Astrocyte (in vitro differentiated cells and primary cell): ENCODE data around the gene BUB1.

Experiments used
- EZH2 ChIP-seq: IDR thresholded peaks from 2 replicates; pipeline ENCODE4 v1.6.1; 2012; ENCODE audit warnings: mild to moderate bottlenecking, low read length, inconsistent platforms; ENCODE audit not compliant: insufficient read depth
- TF ChIP-seq, protein P1 (sequence below): IDR thresholded peaks from 2 replicates; pipeline ENCODE4 v1.5.1; 2011; ENCODE audit warnings: low read depth, mild to moderate bottlenecking, inconsistent platforms, low read length, moderate library complexity; ENCODE audit not compliant: insufficient read depth

DNA sequence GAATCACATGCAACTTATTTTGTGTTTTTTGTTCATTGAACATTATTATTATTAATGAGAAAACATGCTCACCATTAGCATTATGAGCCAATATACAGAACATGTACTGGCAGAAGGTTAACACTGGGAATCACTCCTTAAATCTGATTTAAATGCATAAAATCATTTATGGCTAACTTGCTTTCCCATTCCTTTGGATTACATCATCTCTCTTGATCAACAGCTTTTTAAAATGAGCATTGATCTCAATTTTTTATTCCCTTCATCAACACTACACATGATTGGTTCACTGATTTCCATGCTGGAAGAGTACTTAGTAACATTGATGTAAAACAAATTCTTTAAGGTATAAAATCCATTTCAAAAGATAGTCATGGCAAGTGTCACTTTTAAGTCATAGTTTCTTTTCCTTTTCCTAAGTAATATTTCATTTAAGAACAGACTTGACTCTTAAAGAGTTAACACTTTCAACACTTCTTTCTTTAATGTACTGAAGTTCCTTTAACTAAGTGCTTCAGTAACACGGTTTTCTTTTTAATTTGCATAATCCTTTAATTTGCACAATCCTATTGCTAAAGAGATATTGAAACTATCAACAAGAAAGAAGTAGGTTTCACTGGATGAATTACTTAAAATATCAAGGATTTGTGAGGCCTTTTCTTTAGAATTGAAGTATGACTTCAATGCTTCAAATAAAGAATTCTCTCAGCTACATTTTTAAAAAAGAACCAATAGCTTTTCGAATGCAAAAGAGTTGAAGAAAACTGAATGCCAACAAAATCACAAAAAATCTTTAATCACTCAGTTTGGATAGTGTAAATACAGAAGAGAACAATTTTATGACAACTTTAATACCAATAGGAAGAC lies 24.9 kb upstream of the BUB1 start:
- TF ChIP-seq, protein P1, sequence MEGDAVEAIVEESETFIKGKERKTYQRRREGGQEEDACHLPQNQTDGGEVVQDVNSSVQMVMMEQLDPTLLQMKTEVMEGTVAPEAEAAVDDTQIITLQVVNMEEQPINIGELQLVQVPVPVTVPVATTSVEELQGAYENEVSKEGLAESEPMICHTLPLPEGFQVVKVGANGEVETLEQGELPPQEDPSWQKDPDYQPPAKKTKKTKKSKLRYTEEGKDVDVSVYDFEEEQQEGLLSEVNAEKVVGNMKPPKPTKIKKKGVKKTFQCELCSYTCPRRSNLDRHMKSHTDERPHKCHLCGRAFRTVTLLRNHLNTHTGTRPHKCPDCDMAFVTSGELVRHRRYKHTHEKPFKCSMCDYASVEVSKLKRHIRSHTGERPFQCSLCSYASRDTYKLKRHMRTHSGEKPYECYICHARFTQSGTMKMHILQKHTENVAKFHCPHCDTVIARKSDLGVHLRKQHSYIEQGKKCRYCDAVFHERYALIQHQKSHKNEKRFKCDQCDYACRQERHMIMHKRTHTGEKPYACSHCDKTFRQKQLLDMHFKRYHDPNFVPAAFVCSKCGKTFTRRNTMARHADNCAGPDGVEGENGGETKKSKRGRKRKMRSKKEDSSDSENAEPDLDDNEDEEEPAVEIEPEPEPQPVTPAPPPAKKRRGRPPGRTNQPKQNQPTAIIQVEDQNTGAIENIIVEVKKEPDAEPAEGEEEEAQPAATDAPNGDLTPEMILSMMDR = no peak
- no peak for TF ChIP-seq EZH2
